ENCODE measurements around the gene SRPK1.
"Not testable (repeated sequence)": the region's sequence is repeated elsewhere in the genome, so short reads cannot be mapped to it uniquely, and the experiment has no call there.

Gene SRPK1

GRCh38 chr6:35935469-35935868, 14.6 kb upstream of the SRPK1 start:
- H3K36me3 ChIP-seq (ENCODE audit: control insufficient read depth, low read length) = no peaks in the 10 kb centered on the region

GRCh38 chr6:35933844-35934243, 12.9 kb upstream of the SRPK1 start:
- H3K4me1 ChIP-seq (ENCODE audit: control insufficient read depth, low read length) = no peaks in the 10 kb centered on the region

More at GRCh38 chr6:35935469-35935868, 14.6 kb upstream of the SRPK1 start:
- Histone ChIP-seq H3F3A (ENCODE audit: control insufficient read depth, insufficient read depth) (no peaks in the 10 kb centered on the region), H3K4me2 (ENCODE audit: low read length) (no peak overlapping the region), H3K4me3 (ENCODE audit: low read length) (no peak overlapping the region), H3K9me3 (ENCODE audit: control insufficient read depth, insufficient read depth, low read length) (peaks cover 6% of the 10 kb centered on the region; the same call in 1 of the 2 replicates), H3K9me2 (replicated peaks; ENCODE audit: control insufficient read depth, low read length) (no peaks in the 10 kb centered on the region), H3K27me3 (ENCODE audit: control insufficient read depth, low read length) (peaks cover 3% of the 10 kb centered on the region; the same call in 1 of the 2 replicates), H3K79me2 (ENCODE audit: control insufficient read depth, low read length) (no peaks in the 10 kb centered on the region), H3K27ac (ENCODE audit: low read depth, low read length) (no peak overlapping the region), H4K20me1 (ENCODE audit: control insufficient read depth, insufficient read depth, low read depth, low read length) (no peaks in the 10 kb centered on the region), H3K4me1 (ENCODE audit: control insufficient read depth, low read length) (no peaks in the 10 kb centered on the region)
- TF ChIP-seq CTCF (IDR thresholded peaks at IDR 0.05; ENCODE audit: low read depth, low read length, poor library complexity, severe bottlenecking) (no peak), EZH2phosphoT487 (IDR thresholded peaks at IDR 0.05; ENCODE audit: borderline replicate concordance, low read length) (no peak)

DNA sequence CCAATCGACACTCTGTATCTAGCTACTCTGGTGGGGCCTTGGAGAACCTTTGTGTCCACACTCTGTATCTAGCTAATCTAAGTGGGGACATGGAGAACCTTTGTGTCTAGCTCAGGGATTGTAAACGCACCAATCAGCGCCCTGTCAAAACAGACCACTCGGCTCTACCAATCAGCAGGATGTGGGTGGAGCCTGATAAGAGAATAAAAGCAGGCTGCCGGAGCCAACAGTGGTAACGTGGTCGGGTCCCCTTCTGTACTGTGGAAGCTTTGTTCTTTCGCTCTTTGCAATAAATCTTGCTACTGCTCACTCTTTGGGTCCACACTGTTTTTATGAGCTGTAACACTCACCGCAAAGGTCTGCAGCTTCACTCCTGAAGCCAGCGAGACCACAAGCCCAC, 11.0 kb upstream of the SRPK1 start:
- not testable (repeated sequence) for H3K4me1 ChIP-seq (ENCODE audit: control insufficient read depth, low read length); H3F3A ChIP-seq (ENCODE audit: control insufficient read depth, insufficient read depth); H3K36me3 ChIP-seq (ENCODE audit: control insufficient read depth, low read length); H3K27me3 ChIP-seq (ENCODE audit: control insufficient read depth, low read length); H3K4me3 ChIP-seq (ENCODE audit: low read length); H4K20me1 ChIP-seq (ENCODE audit: control insufficient read depth, insufficient read depth, low read depth, low read length); H3K27ac ChIP-seq (ENCODE audit: low read depth, low read length); H3K9me2 ChIP-seq (replicated peaks; ENCODE audit: control insufficient read depth, low read length); H3K79me2 ChIP-seq (ENCODE audit: control insufficient read depth, low read length); H3K4me2 ChIP-seq (ENCODE audit: low read length); H3K9me3 ChIP-seq (ENCODE audit: control insufficient read depth, insufficient read depth, low read length)

More at GRCh38 chr6:35933844-35934243, 12.9 kb upstream of the SRPK1 start:
- no peak overlapping the region for H3K4me3 ChIP-seq (ENCODE audit: low read length)
- peaks cover 4% of the 10 kb centered on the region; the same call in 1 of the 2 replicates for H3K27me3 ChIP-seq (ENCODE audit: control insufficient read depth, low read length)
- no peak overlapping the region for H3K27ac ChIP-seq (ENCODE audit: low read depth, low read length)
- no peaks in the 10 kb centered on the region for H3K79me2 ChIP-seq (ENCODE audit: control insufficient read depth, low read length)
- H3K4me2 ChIP-seq (ENCODE audit: low read length) = no peak overlapping the region
- no peaks in the 10 kb centered on the region for H3K36me3 ChIP-seq (ENCODE audit: control insufficient read depth, low read length)
- no peaks in the 10 kb centered on the region for H3F3A ChIP-seq (ENCODE audit: control insufficient read depth, insufficient read depth)
- no peaks in the 10 kb centered on the region for H4K20me1 ChIP-seq (ENCODE audit: control insufficient read depth, insufficient read depth, low read depth, low read length)
- no peaks in the 10 kb centered on the region for H3K9me2 ChIP-seq (replicated peaks; ENCODE audit: control insufficient read depth, low read length)
- no peak for TF ChIP-seq CTCF (IDR thresholded peaks at IDR 0.05; ENCODE audit: low read depth, low read length, poor library complexity, severe bottlenecking)
- TF ChIP-seq EZH2phosphoT487 (IDR thresholded peaks at IDR 0.05; ENCODE audit: borderline replicate concordance, low read length) = no peak
- peaks cover 6% of the 10 kb centered on the region; the same call in 1 of the 2 replicates for H3K9me3 ChIP-seq (ENCODE audit: control insufficient read depth, insufficient read depth, low read length)

- Histone ChIP-seq H3K4me1 (ENCODE audit: control insufficient read depth, low read length) (no peaks in the 10 kb centered on the region), H3K27ac (ENCODE audit: low read depth, low read length) (no peak overlapping the region), H3K79me2 (ENCODE audit: control insufficient read depth, low read length) (no peaks in the 10 kb centered on the region), H3F3A (ENCODE audit: control insufficient read depth, insufficient read depth) (no peaks in the 10 kb centered on the region), H3K36me3 (ENCODE audit: control insufficient read depth, low read length) (no peaks in the 10 kb centered on the region), H3K4me2 (ENCODE audit: low read length) (no peak overlapping the region), H4K20me1 (ENCODE audit: control insufficient read depth, insufficient read depth, low read depth, low read length) (no peaks in the 10 kb centered on the region), H3K9me2 (replicated peaks; ENCODE audit: control insufficient read depth, low read length) (no peaks in the 10 kb centered on the region), H3K27me3 (ENCODE audit: control insufficient read depth, low read length) (peaks cover 6% of the 10 kb centered on the region; the same call in 1 of the 2 replicates), H3K9me3 (ENCODE audit: control insufficient read depth, insufficient read depth, low read length) (no peaks in the 10 kb centered on the region), H3K4me3 (ENCODE audit: low read length) (no peak overlapping the region)
- TF ChIP-seq EZH2phosphoT487 (IDR thresholded peaks at IDR 0.05; ENCODE audit: borderline replicate concordance, low read length) = no peak
- TF ChIP-seq CTCF (IDR thresholded peaks at IDR 0.05; ENCODE audit: low read depth, low read length, poor library complexity, severe bottlenecking) = no peak
Measured at GRCh38 chr6:35931120-35931561, 10.2 kb upstream of the SRPK1 start.

Data from DOHH2 (cell line).